Fibroblast of lung (primary cell): ENCODE results near the gene SORCS2. TPM values are rescaled to one million over a fixed set of nuclear protein-coding genes. Genes with fewer than 3 reads are reported as not detected.

Experiments
- DNase-seq, 2 donors: peaks; one replicate each; pipeline versions ENCODE4 v3.0.0 to v3.0.0-alpha.2; 2010; ENCODE audit warnings: low read depth in 2 of 2
- H2AFZ ChIP-seq: 2 replicates; pipeline ENCODE4 v1.5.1; 2012; ENCODE audit warnings: low read length, control low read depth, inconsistent platforms
- H3K27ac ChIP-seq: 2 replicates; pipeline ENCODE4 v1.5.1; 2011; ENCODE audit warnings: low read length, control low read depth; ENCODE audit not compliant: insufficient read depth
- H3K27me3 ChIP-seq: 2 replicates; pipeline ENCODE4 v1.5.1; 2011; ENCODE audit warnings: mild to moderate bottlenecking, low read length; ENCODE audit not compliant: control insufficient read depth, insufficient read depth
- H3K36me3 ChIP-seq: 2 replicates; pipeline ENCODE4 v1.5.1; 2011; ENCODE audit warnings: low read length; ENCODE audit not compliant: control insufficient read depth, insufficient read depth
- H3K4me1 ChIP-seq: 2 replicates; pipeline ENCODE4 v1.5.1; 2011; ENCODE audit warnings: low read length; ENCODE audit not compliant: control insufficient read depth, insufficient read depth; ENCODE audit errors: extremely low read depth
- H3K4me2 ChIP-seq: 2 replicates; pipeline ENCODE4 v1.5.1; 2011; ENCODE audit warnings: low read length, control low read depth; ENCODE audit not compliant: insufficient read depth; ENCODE audit errors: extremely low read depth
- H3K4me3 ChIP-seq, 4 experiments: fragments of 200-600 bp in 1 of 4; sonication (generic) in 1 of 4; replicated peaks in 1 of 4; 2 replicates each; pipeline ENCODE4 v1.5.1; 2011 to 2016; ENCODE audit warnings: low read length in 4 of 4, low read depth in 3 of 4, mild to moderate bottlenecking in 3 of 4, control low read depth in 2 of 4, inconsistent platforms in 1 of 4, mixed read lengths in 1 of 4; ENCODE audit not compliant: insufficient read depth in 1 of 4; ENCODE audit errors: control extremely low read depth in 1 of 4
- H3K79me2 ChIP-seq: 2 replicates; pipeline ENCODE4 v1.5.1; 2012; ENCODE audit warnings: mild to moderate bottlenecking, low read length, inconsistent platforms; ENCODE audit not compliant: control insufficient read depth, insufficient read depth
- H3K9ac ChIP-seq: 2 replicates; pipeline ENCODE4 v1.5.1; 2011; ENCODE audit warnings: mild to moderate bottlenecking, low read length, control low read depth; ENCODE audit not compliant: insufficient read depth
- H3K9me3 ChIP-seq: 2 replicates; pipeline ENCODE4 v1.5.1; 2012; ENCODE audit warnings: low read depth, low read length; ENCODE audit not compliant: control insufficient read depth, insufficient read depth
- H4K20me1 ChIP-seq: 2 replicates; pipeline ENCODE4 v1.5.1; 2011; ENCODE audit warnings: low read length; ENCODE audit not compliant: control insufficient read depth, insufficient read depth; ENCODE audit errors: extremely low read depth
- EZH2 ChIP-seq: IDR thresholded peaks from 2 replicates; pipeline ENCODE4 v1.5.1; 2012; ENCODE audit warnings: low read length, control low read depth, mild to moderate bottlenecking; ENCODE audit errors: missing control alignments
- polyA plus RNA-seq, 2 donors: library from polyadenylated mRNA; depleted of rRNA in 1 of 2; stranded (reverse) in 1 of 2; unstranded in 1 of 2; fragments of >200 nt; gene quantifications; 2 replicates each; pipeline ENCODE4 v1.2.1, GENCODE V29; 2011 to 2012; ENCODE audit warnings: missing spikeins in 1 of 2
- total RNA-seq: library from RNA; depleted of rRNA; stranded (reverse); fragments of >200 nt; gene quantifications from 2 replicates; pipeline ENCODE4 v1.2.1, GENCODE V29; 2014
- TF ChIP-seq, protein P1 (sequence below), 2 donors: IDR thresholded peaks in 1 of 2; conservative IDR thresholded peaks in 1 of 2; 1 replicate in 1 of 2; 2 replicates in 1 of 2; pipeline ENCODE4 v1.5.1; 2011 to 2012; ENCODE audit warnings: low read length in 2 of 2, control low read depth in 1 of 2, inconsistent platforms in 1 of 2, low read depth in 1 of 2, mild to moderate bottlenecking in 1 of 2

The SORCS2 gene
- total and polyA plus RNA-seq, 2 donors (not counting 1 experiment from before 2014, with no cell fraction given): 0.17 to 0.41 TPM

DNA sequence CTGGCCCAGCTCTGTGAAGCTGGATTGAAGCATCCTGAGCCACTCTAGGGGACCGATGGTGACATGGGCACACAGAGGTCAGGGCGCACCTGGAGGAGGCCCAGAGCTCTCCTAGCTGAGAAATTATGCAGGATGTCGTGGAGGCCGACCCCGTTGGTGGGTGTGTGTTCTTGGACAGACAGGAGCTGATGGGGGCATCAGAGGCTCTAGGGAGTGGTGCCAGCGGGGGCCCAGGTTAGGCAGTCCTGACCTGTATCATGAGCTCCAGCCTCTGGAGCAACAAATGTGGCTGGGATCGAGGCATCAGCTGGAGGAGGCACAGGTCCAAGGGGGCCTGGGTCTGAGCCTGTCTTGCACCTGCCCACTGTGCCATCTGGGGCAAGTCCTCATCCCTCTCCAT, 367.0 kb downstream of the SORCS2 start:
- Histone ChIP-seq H3K4me3 (no peak overlapping the region), H3K79me2 (no peaks in the 10 kb centered on the region), H3K4me2 (no peak overlapping the region), H2AFZ (no peak overlapping the region), H3K9me3 (no peaks in the 10 kb centered on the region), H4K20me1 (no peaks in the 10 kb centered on the region), H3K36me3 (no peaks in the 10 kb centered on the region), H3K9ac (no peak overlapping the region), H3K27ac (no peak overlapping the region), H3K27me3 (no peaks in the 10 kb centered on the region), H3K4me1 (no peaks in the 10 kb centered on the region)
- TF ChIP-seq, protein P1, sequence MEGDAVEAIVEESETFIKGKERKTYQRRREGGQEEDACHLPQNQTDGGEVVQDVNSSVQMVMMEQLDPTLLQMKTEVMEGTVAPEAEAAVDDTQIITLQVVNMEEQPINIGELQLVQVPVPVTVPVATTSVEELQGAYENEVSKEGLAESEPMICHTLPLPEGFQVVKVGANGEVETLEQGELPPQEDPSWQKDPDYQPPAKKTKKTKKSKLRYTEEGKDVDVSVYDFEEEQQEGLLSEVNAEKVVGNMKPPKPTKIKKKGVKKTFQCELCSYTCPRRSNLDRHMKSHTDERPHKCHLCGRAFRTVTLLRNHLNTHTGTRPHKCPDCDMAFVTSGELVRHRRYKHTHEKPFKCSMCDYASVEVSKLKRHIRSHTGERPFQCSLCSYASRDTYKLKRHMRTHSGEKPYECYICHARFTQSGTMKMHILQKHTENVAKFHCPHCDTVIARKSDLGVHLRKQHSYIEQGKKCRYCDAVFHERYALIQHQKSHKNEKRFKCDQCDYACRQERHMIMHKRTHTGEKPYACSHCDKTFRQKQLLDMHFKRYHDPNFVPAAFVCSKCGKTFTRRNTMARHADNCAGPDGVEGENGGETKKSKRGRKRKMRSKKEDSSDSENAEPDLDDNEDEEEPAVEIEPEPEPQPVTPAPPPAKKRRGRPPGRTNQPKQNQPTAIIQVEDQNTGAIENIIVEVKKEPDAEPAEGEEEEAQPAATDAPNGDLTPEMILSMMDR (conservative IDR thresholded peaks at IDR 0.05 in 1 of 2, IDR thresholded peaks at IDR 0.05 in 1 of 2; ENCODE audit: low read depth in 1 of 2, low read length in 2 of 2): no peak
- DNase-seq: no peak

DNA sequence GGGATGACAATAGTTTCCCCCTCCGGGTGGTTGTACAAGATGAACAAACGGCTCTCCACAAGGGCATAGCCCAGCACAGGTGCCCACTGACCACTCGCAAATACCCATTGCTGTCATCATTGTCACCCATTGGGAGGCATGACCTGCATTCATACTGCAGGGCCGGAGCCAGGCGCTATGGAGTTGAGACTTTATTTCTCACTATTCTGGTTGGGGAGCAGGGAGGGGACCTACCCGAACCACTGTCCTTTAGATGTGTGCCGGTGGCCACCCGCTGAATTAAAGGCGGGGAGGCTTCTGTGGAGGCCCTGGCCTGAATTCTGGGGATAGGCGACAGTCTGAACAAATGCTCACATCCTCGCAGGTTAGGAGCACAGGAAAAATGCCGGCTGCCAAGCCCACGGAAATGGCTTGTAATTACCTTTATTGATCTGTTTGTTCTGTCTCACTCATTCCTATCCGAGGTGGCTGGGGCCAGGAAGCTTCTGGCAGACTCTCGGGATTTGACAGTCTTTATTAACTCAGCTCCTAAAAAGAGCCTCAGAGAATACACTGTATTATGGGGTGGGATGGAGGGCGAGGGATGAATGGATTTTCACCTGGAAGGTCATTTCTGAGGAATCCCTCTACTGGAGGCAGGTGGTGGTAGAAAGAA, 367.5 kb downstream of the SORCS2 start:
- Histone ChIP-seq H3K9ac (no peak overlapping the region), H4K20me1 (no peaks in the 10 kb centered on the region), H3K4me3 (no peak overlapping the region), H3K9me3 (no peaks in the 10 kb centered on the region), H2AFZ (no peak overlapping the region), H3K27me3 (no peaks in the 10 kb centered on the region), H3K27ac (no peak overlapping the region), H3K36me3 (no peaks in the 10 kb centered on the region), H3K4me1 (no peaks in the 10 kb centered on the region), H3K79me2 (no peaks in the 10 kb centered on the region), H3K4me2 (no peak overlapping the region)
- TF ChIP-seq, protein P1 (conservative IDR thresholded peaks at IDR 0.05 in 1 of 2, IDR thresholded peaks at IDR 0.05 in 1 of 2; ENCODE audit: low read depth in 1 of 2, low read length in 2 of 2): no peak
- TF ChIP-seq EZH2: no peak
- no peak for DNase-seq

DNA sequence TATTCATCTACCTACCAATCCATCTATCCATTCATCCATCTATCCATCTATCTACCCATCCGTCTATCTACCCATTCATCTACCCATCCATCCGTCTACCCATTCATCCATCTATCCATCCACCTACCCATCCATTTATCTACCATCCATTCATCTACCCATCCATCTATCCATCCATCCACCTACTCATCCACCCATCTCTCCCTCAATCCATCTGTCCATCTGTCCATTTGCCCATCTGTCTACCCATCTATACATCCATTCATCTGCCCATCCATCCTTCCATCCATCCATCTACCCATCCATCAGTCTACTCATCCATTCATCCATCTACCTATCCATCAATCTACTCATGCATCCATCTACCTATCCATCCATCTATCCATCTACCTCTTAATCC, 369.2 kb downstream of the SORCS2 start:
- Histone ChIP-seq H3K27ac (no peak overlapping the region), H2AFZ (no peak overlapping the region), H3K27me3 (no peaks in the 10 kb centered on the region), H4K20me1 (no peaks in the 10 kb centered on the region), H3K9ac (no peak overlapping the region), H3K9me3 (no peaks in the 10 kb centered on the region), H3K4me2 (no peak overlapping the region), H3K4me1 (no peaks in the 10 kb centered on the region), H3K4me3 (no peak overlapping the region), H3K79me2 (no peaks in the 10 kb centered on the region), H3K36me3 (no peaks in the 10 kb centered on the region)
- DNase-seq: no peak
- TF ChIP-seq EZH2: no peak
- TF ChIP-seq, protein P1 (conservative IDR thresholded peaks at IDR 0.05 in 1 of 2, IDR thresholded peaks at IDR 0.05 in 1 of 2; ENCODE audit: low read depth in 1 of 2, low read length in 2 of 2): no peak
